Measurements from ENCODE around the gene TAP1. TPM values are rescaled to one million over a fixed set of nuclear protein-coding genes. Genes with fewer than 3 reads are reported as not detected.
A peak's percentile ranks its signal among the peaks of the same experiment; 100 is the strongest.

TAP1 gene
- total and polyA plus RNA-seq, 8 donors: 7.8 to 32.1 (median 15.2) TPM

GRCh38 chr6:32857156-32857891, 3.8 kb upstream of the TAP1 start:
- no peak for TF ChIP-seq CTCF (IDR thresholded peaks at IDR 0.05)
- no peak for FAIRE-seq
- H3K4me3 ChIP-seq: no peak overlapping the region
- H3K36me3 ChIP-seq: no peaks in the 10 kb centered on the region
- no peak for ATAC-seq
- peaks cover 0 to 7% (median 3%) of the 10 kb centered on the region in 3 donors for H3K4me1 ChIP-seq
- WGBS, 2 donors: 67 to 68% methylated on average over 14 of the region's 14 CpGs
- no peak overlapping the region for H3K27ac ChIP-seq
- no peaks in the 10 kb centered on the region for H3K27me3 ChIP-seq
- no peaks in the 10 kb centered on the region for H3K9me3 ChIP-seq
- intact Hi-C loops (cut with DNase I): no loop called here
- no peak for DNase-seq

DNA sequence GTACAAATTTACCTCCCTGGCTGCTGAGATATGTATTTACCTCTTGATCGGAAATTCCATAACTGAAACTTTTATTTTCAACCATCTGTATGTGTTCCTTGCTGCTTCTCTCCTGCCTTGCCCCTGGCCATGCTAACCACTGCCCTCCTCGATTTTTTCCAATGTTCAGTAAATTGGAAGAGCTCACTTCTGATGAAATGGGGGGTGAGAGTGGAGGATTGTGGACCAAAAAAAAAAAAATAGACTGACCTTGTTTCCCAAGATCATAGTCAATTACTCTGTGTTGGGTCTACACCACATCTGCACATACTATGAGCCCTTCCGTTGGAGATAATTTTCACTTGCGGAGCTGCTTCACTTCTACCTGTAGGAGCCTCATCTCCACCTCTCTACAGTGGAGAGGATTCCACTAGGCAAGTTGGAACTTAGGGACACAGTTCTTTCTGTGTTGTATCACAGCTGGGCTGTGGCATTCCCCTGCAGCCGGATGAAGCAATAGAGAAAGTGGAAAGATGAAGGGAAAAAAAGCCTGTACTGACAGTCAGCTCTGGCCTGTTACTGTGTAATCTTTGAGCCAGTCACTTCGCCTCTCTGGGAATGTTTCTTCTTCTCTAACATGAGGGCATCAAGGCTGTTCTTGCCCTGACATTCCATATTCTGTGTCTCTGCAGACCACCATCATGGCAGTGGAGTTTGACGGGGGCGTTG, 2.1 kb upstream of the TAP1 start:
- no peaks in the 10 kb centered on the region for H3K36me3 ChIP-seq
- TF ChIP-seq CTCF (IDR thresholded peaks at IDR 0.05): no peak
- H3K27me3 ChIP-seq: no peaks in the 10 kb centered on the region
- H3K4me3 ChIP-seq: no peak overlapping the region
- 71 to 81% methylated on average over 8 of the region's 8 CpGs for WGBS, 2 donors
- DNase-seq: no peak
- ATAC-seq: no peak
- FAIRE-seq: no peak
- no peak overlapping the region for H3K27ac ChIP-seq
- H3K9me3 ChIP-seq: no peaks in the 10 kb centered on the region
- peaks cover 0 to 10% (median 0%) of the 10 kb centered on the region in 3 donors for H3K4me1 ChIP-seq
- intact Hi-C loops (cut with DNase I): no loop called here

GRCh38 chr6:32854376-32855178, 1.1 kb upstream of the TAP1 start:
- H3K36me3 ChIP-seq: no peaks in the 10 kb centered on the region
- FAIRE-seq: no peak
- peak overlapping the region; percentile 60 to 98 (median 90) for H3K4me3 ChIP-seq
- H3K9me3 ChIP-seq: no peaks in the 10 kb centered on the region
- peak in 3 of 6 donors; percentile 19 to 55 (median 35) for DNase-seq
- H3K27me3 ChIP-seq: no peaks in the 10 kb centered on the region
- peak overlapping the region; percentile 85 to 98 (median 92) for H3K27ac ChIP-seq
- TF ChIP-seq CTCF (IDR thresholded peaks at IDR 0.05): no peak
- intact Hi-C loops (cut with DNase I): no loop called here
- 19 to 20% methylated on average over 22 to 24 of the region's 24 CpGs for WGBS, 2 donors
- H3K4me1 ChIP-seq: peaks cover 0 to 10% (median 0%) of the 10 kb centered on the region in 3 donors
- ATAC-seq: peak in 3 of 4 donors; percentile 2 to 43 (median 37)

- Histone ChIP-seq H3K36me3 (no peaks in the 10 kb centered on the region), H3K27me3 (no peaks in the 10 kb centered on the region), H3K27ac (peak overlapping the region; percentile 85 to 98 (median 92)), H3K9me3 (no peaks in the 10 kb centered on the region), H3K4me3 (peak overlapping the region; percentile 60 to 98 (median 90)), H3K4me1 (peaks cover 0 to 10% (median 0%) of the 10 kb centered on the region in 3 donors)
- intact Hi-C loops (cut with DNase I): no loop called here
- TF ChIP-seq CTCF (IDR thresholded peaks at IDR 0.05): no peak
- ATAC-seq (peak; percentile 35 to 61 (median 52)), FAIRE-seq (no peak), DNase-seq (peak; percentile 46 to 85 (median 58))
- WGBS, 2 donors: 0% methylated on average over 41 of the region's 41 CpGs
These were observed 512 bp downstream of the TAP1 start for GRCh38 chr6:32852844-32853540.
